Mesenchymal stem cell (in vitro differentiated cells and primary cell): ENCODE measurements around the gene COL1A2.

Experiments
- DNase-seq: peaks from one replicate; pipeline ENCODE4 v3.0.0-alpha.2; 2013
- H2AFZ ChIP-seq: one replicate; pipeline ENCODE4 v1.6.1; 2013; ENCODE audit warnings: low read depth, mild to moderate bottlenecking, control low read depth, inconsistent platforms, low read length, moderate library complexity
- H2AK5ac ChIP-seq: 2 replicates; pipeline ENCODE4 v1.6.1; 2013; ENCODE audit warnings: low read length, moderate library complexity, mild to moderate bottlenecking, inconsistent platforms; ENCODE audit not compliant: severe bottlenecking
- H2BK120ac ChIP-seq: one replicate; pipeline ENCODE4 v1.6.1; 2013; ENCODE audit warnings: low read depth, mild to moderate bottlenecking, inconsistent platforms, low read length, moderate library complexity
- H2BK12ac ChIP-seq, 2 experiments: one replicate each; pipeline ENCODE4 v1.6.1; 2013; ENCODE audit warnings: inconsistent platforms in 2 of 2, low read length in 2 of 2, mild to moderate bottlenecking in 2 of 2, moderate library complexity in 2 of 2, control low read depth in 1 of 2
- H2BK15ac ChIP-seq: one replicate; pipeline ENCODE4 v1.6.1; 2013; ENCODE audit warnings: mild to moderate bottlenecking, low read depth, inconsistent platforms; ENCODE audit not compliant: poor library complexity, severe bottlenecking
- H2BK5ac ChIP-seq: 2 replicates; pipeline ENCODE4 v1.6.1; 2013; ENCODE audit warnings: low read depth, mild to moderate bottlenecking, low read length, control low read depth, inconsistent platforms; ENCODE audit not compliant: poor library complexity, severe bottlenecking
- H3K14ac ChIP-seq, 2 experiments: one replicate each; pipeline ENCODE4 v1.6.1; 2013; ENCODE audit warnings: inconsistent platforms in 2 of 2, low read length in 2 of 2, control low read depth in 1 of 2, mild to moderate bottlenecking in 1 of 2, moderate library complexity in 1 of 2
- H3K18ac ChIP-seq, 2 experiments: one replicate each; pipeline ENCODE4 v1.6.1; 2013; ENCODE audit warnings: inconsistent platforms in 2 of 2, low read length in 2 of 2, control low read depth in 1 of 2, low read depth in 1 of 2, mild to moderate bottlenecking in 1 of 2
- H3K23ac ChIP-seq, 2 experiments: one replicate each; pipeline ENCODE4 v1.6.1; 2013; ENCODE audit warnings: inconsistent platforms in 2 of 2, low read length in 2 of 2, mild to moderate bottlenecking in 2 of 2, moderate library complexity in 2 of 2, control low read depth in 1 of 2
- H3K27ac ChIP-seq: 2 replicates; pipeline ENCODE4 v1.5.1; 2013; ENCODE audit warnings: mild to moderate bottlenecking, moderate library complexity, low read length, control low read depth, inconsistent platforms; ENCODE audit not compliant: poor library complexity, severe bottlenecking
- H3K27me3 ChIP-seq, 2 experiments: 2 replicates each; pipeline versions ENCODE4 v1.6.1 to v1.7.0; 2013; ENCODE audit warnings: low read length in 2 of 2, mild to moderate bottlenecking in 2 of 2, moderate library complexity in 2 of 2, control low read depth in 1 of 2, inconsistent platforms in 1 of 2; ENCODE audit not compliant: control insufficient read depth in 1 of 2, insufficient read depth in 1 of 2
- H3K36me3 ChIP-seq, 2 experiments: 2 replicates each; pipeline versions ENCODE4 v1.6.1 to v1.7.0; 2013; ENCODE audit warnings: low read length in 2 of 2, control low read depth in 1 of 2, inconsistent platforms in 1 of 2, low read depth in 1 of 2, mild to moderate bottlenecking in 1 of 2; ENCODE audit not compliant: insufficient read depth in 2 of 2, control insufficient read depth in 1 of 2
- H3K4ac ChIP-seq, 2 experiments: one replicate each; pipeline ENCODE4 v1.6.1; 2013; ENCODE audit warnings: inconsistent platforms in 2 of 2, low read length in 2 of 2, mild to moderate bottlenecking in 2 of 2, moderate library complexity in 2 of 2, control low read depth in 1 of 2, low read depth in 1 of 2
- H3K4me1 ChIP-seq: 2 replicates; pipeline ENCODE4 v1.6.1; 2013; ENCODE audit warnings: low read depth, low read length, control low read depth; ENCODE audit not compliant: control insufficient read depth, insufficient read depth
- H3K4me2 ChIP-seq: 2 replicates; pipeline ENCODE4 v1.6.1; 2013; ENCODE audit warnings: low read length, mild to moderate bottlenecking, inconsistent platforms; ENCODE audit not compliant: poor library complexity, severe bottlenecking
- H3K4me3 ChIP-seq, 2 experiments: 2 replicates each; pipeline versions ENCODE4 v1.5.1 to v1.7.0; 2013; ENCODE audit warnings: low read length in 2 of 2, mild to moderate bottlenecking in 2 of 2, control low read depth in 1 of 2, low read depth in 1 of 2; ENCODE audit not compliant: insufficient read depth in 1 of 2
- H3K79me1 ChIP-seq: replicated peaks from 2 replicates; pipeline ENCODE4 v1.6.1; 2013; ENCODE audit warnings: mild to moderate bottlenecking, control low read depth, low read length, inconsistent platforms; ENCODE audit not compliant: poor library complexity, severe bottlenecking
- H3K9ac ChIP-seq: 2 replicates; pipeline ENCODE4 v1.7.0; 2013; ENCODE audit warnings: mild to moderate bottlenecking, low read length, moderate library complexity
- H3K9me3 ChIP-seq: 2 replicates; pipeline ENCODE4 v1.7.0; 2013; ENCODE audit warnings: mild to moderate bottlenecking, low read length; ENCODE audit not compliant: control insufficient read depth
- H4K8ac ChIP-seq: one replicate; pipeline ENCODE4 v1.6.1; 2013; ENCODE audit warnings: inconsistent platforms, mild to moderate bottlenecking, low read length, moderate library complexity
- H4K91ac ChIP-seq: one replicate; pipeline ENCODE4 v1.6.1; 2013; ENCODE audit warnings: mild to moderate bottlenecking, low read length, inconsistent platforms
- WGBS: methylation state at CpG from one replicate; pipeline ENCODE4 v1.1.7; 2013; ENCODE audit warnings: mixed read lengths; 5-methylcytosine and 5-hydroxymethylcytosine counted together

COL1A2 gene

GRCh38 chr7:94439893-94440381, 45.2 kb downstream of the COL1A2 start:
- Histone ChIP-seq H2BK5ac (no peak overlapping the region), H3K79me1 (no peaks in the 10 kb centered on the region), H2BK12ac (no peak overlapping the region), H3K23ac (no peak overlapping the region), H3K4ac (no peak overlapping the region), H3K4me1 (no peaks in the 10 kb centered on the region), H3K14ac (no peak overlapping the region), H2AFZ (no peak overlapping the region), H2AK5ac (no peak overlapping the region), H3K9ac (no peak overlapping the region), H3K36me3 (no peaks in the 10 kb centered on the region), H2BK120ac (no peak overlapping the region), H4K91ac (no peak overlapping the region), H4K8ac (no peak overlapping the region), H3K4me3 (no peak overlapping the region), H3K9me3 (no peaks in the 10 kb centered on the region), H3K27ac (peak overlapping the region; percentile 35), H3K18ac (no peak overlapping the region), H2BK15ac (no peak overlapping the region), H3K4me2 (no peak overlapping the region), H3K27me3 (no peaks in the 10 kb centered on the region)
- DNase-seq: no peak
- WGBS: 68% methylated on average over 3 of the region's 3 CpGs

- no peak overlapping the region for H2AK5ac ChIP-seq
- H3K36me3 ChIP-seq: no peaks in the 10 kb centered on the region
- no peak overlapping the region for H3K4me3 ChIP-seq
- no peak overlapping the region for H3K9ac ChIP-seq
- no peaks in the 10 kb centered on the region for H3K79me1 ChIP-seq
- no peak overlapping the region for H3K14ac ChIP-seq
- no peak overlapping the region for H2BK15ac ChIP-seq
- H3K4me2 ChIP-seq: no peak overlapping the region
- H2BK12ac ChIP-seq: no peak overlapping the region
- H3K27me3 ChIP-seq: no peaks in the 10 kb centered on the region
- DNase-seq: no peak
- H4K91ac ChIP-seq: no peak overlapping the region
- H2BK5ac ChIP-seq: no peak overlapping the region
- no peak overlapping the region for H3K23ac ChIP-seq
- no peak overlapping the region for H2BK120ac ChIP-seq
- H3K18ac ChIP-seq: no peak overlapping the region
- no peak overlapping the region for H3K27ac ChIP-seq
- no peak overlapping the region for H2AFZ ChIP-seq
- no peaks in the 10 kb centered on the region for H3K9me3 ChIP-seq
- WGBS: 80% methylated on average over 6 of the region's 7 CpGs
- H4K8ac ChIP-seq: no peak overlapping the region
- no peaks in the 10 kb centered on the region for H3K4me1 ChIP-seq
- H3K4ac ChIP-seq: no peak overlapping the region
These were observed 45.9 kb downstream of the COL1A2 start for GRCh38 chr7:94440451-94441039.

- no peaks in the 10 kb centered on the region for H3K36me3 ChIP-seq
These were observed 46.4 kb downstream of the COL1A2 start for GRCh38 chr7:94441138-94441537.

GRCh38 chr7:94442639-94443038, 47.9 kb downstream of the COL1A2 start:
- H3K4me3 ChIP-seq: no peak overlapping the region
- no peak for DNase-seq
- no peak overlapping the region for H3K9ac ChIP-seq
- no peaks in the 10 kb centered on the region for H3K27me3 ChIP-seq
- no peak overlapping the region for H3K27ac ChIP-seq
- no peaks in the 10 kb centered on the region for H3K36me3 ChIP-seq
- H2AK5ac ChIP-seq: no peak overlapping the region
- no peak overlapping the region for H2BK5ac ChIP-seq
- H3K14ac ChIP-seq: no peak overlapping the region
- no peak overlapping the region for H3K23ac ChIP-seq
- no peak overlapping the region for H2BK15ac ChIP-seq
- H4K8ac ChIP-seq: no peak overlapping the region
- no peak overlapping the region for H3K4ac ChIP-seq
- 88% methylated on average over 3 of the region's 3 CpGs for WGBS
- no peak overlapping the region for H3K18ac ChIP-seq
- H2AFZ ChIP-seq: no peak overlapping the region
- no peaks in the 10 kb centered on the region for H3K79me1 ChIP-seq
- no peaks in the 10 kb centered on the region for H3K9me3 ChIP-seq
- H2BK120ac ChIP-seq: no peak overlapping the region
- no peak overlapping the region for H2BK12ac ChIP-seq
- H4K91ac ChIP-seq: no peak overlapping the region
- H3K4me1 ChIP-seq: no peaks in the 10 kb centered on the region
- H3K4me2 ChIP-seq: no peak overlapping the region

More at GRCh38 chr7:94441138-94441537, 46.4 kb downstream of the COL1A2 start:
- H3K9ac ChIP-seq: no peak overlapping the region
- no peak overlapping the region for H3K4me3 ChIP-seq
- H2BK12ac ChIP-seq: no peak overlapping the region
- H4K91ac ChIP-seq: no peak overlapping the region
- H4K8ac ChIP-seq: no peak overlapping the region
- no peak overlapping the region for H2BK5ac ChIP-seq
- no peak overlapping the region for H3K23ac ChIP-seq
- H3K4me1 ChIP-seq: no peaks in the 10 kb centered on the region
- no peak overlapping the region for H3K4me2 ChIP-seq
- 81% methylated on average over 3 of the region's 3 CpGs for WGBS
- H3K14ac ChIP-seq: no peak overlapping the region
- H3K9me3 ChIP-seq: no peaks in the 10 kb centered on the region
- no peak overlapping the region for H2BK120ac ChIP-seq
- no peaks in the 10 kb centered on the region for H3K27me3 ChIP-seq
- no peak overlapping the region for H3K27ac ChIP-seq
- no peak overlapping the region for H3K4ac ChIP-seq
- H3K79me1 ChIP-seq: no peaks in the 10 kb centered on the region
- no peak overlapping the region for H3K18ac ChIP-seq
- H2AFZ ChIP-seq: no peak overlapping the region
- no peak overlapping the region for H2AK5ac ChIP-seq
- no peak for DNase-seq
- H2BK15ac ChIP-seq: peak overlapping the region; percentile 52
